Measurements from ENCODE around the gene KIFBP. TPM values are rescaled to one million over a fixed set of nuclear protein-coding genes. Genes with fewer than 3 reads are reported as not detected.
A peak's percentile ranks its signal among the peaks of the same experiment; 100 is the strongest.

Gene KIFBP
- total RNA-seq, 1 donor, result 74.7 TPM

DNA sequence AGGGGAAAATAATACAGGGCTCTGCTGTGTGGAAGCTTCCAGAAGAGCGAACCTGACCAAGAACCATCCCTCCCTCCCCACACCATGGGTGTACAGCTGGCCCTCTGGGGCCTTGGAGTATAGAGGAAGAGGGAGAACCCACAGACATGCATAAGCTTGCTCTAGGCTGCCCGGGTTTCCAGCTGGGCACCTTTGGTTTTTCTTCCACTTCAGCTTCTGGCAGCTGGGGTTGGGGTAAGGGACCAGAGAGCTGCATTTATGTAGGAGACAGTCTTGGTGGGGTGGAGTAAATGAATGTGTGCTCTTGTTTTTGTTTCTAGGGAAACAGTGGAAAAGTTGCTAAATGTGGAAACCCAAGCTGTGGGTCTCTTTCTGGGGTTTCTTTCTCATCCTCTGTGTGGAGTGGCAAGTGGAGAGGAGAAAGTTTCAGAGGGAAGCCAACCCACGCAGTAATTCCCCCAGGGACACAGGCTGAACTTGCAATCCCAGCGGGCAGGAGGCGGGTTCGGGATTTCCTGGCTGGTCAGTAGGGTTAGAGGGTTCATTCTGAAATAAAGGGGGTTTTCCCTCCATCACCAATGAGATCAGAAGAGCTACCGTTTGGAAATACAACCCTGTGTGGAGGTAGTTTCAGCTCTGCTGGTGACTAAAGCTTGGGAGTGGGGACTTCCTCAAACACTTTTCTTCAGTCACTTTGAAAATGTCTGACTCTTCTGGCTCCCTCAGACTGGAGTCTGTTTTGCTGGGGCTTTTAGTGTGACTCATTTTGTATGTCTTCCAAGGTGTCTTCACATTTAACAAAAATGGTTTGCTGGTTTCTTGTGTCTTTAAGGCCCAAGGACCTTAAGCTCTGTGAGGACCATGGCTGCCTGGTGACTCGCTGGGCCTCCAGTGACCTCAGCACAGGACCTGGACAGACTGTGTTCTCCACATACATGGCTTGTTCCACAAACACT, 77.1 kb downstream of the KIFBP start:
- no peak overlapping the region for H3K4me3 ChIP-seq (ENCODE audit: low read depth, low read length)
- TF ChIP-seq, protein P1, sequence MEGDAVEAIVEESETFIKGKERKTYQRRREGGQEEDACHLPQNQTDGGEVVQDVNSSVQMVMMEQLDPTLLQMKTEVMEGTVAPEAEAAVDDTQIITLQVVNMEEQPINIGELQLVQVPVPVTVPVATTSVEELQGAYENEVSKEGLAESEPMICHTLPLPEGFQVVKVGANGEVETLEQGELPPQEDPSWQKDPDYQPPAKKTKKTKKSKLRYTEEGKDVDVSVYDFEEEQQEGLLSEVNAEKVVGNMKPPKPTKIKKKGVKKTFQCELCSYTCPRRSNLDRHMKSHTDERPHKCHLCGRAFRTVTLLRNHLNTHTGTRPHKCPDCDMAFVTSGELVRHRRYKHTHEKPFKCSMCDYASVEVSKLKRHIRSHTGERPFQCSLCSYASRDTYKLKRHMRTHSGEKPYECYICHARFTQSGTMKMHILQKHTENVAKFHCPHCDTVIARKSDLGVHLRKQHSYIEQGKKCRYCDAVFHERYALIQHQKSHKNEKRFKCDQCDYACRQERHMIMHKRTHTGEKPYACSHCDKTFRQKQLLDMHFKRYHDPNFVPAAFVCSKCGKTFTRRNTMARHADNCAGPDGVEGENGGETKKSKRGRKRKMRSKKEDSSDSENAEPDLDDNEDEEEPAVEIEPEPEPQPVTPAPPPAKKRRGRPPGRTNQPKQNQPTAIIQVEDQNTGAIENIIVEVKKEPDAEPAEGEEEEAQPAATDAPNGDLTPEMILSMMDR (IDR thresholded peaks at IDR 0.05; ENCODE audit: insufficient read depth, low read depth, low read length), result no peak
- DNase-seq (ENCODE audit: low read depth), result peak; percentile 73

Other genes with a start within 250 kb of the KIFBP start
- gene STOX1, start 161.3 kb upstream of the KIFBP start, total RNA-seq, result under 0.01 TPM in 2 replicates
- 35.8 and 61.7 TPM in 2 replicates for gene DDX50, start 87.5 kb upstream of the KIFBP start, total RNA-seq
- gene DDX21, start 32.6 kb upstream of the KIFBP start, total RNA-seq, result 61.8 and 84.6 TPM in 2 replicates
- 112 and 221 TPM in 2 replicates for gene SRGN, start 99.3 kb downstream of the KIFBP start, total RNA-seq
- 24.8 and 38.9 TPM in 2 replicates for gene VPS26A, start 135.4 kb downstream of the KIFBP start, total RNA-seq
- gene SUPV3L1, start 191.4 kb downstream of the KIFBP start, total RNA-seq, result 22.5 and 28.5 TPM in 2 replicates
- gene HKDC1, start 231.5 kb downstream of the KIFBP start, total RNA-seq, result 0.43 and 0.64 TPM in 2 replicates

Data from fibroblast of villous mesenchyme (primary cell).